ENCODE measurements around the gene MCC. TPM values are rescaled to one million over a fixed set of nuclear protein-coding genes. Genes with fewer than 3 reads are reported as not detected.
A peak's percentile ranks its signal among the peaks of the same experiment; 100 is the strongest.

The MCC gene
- total RNA-seq, 1 experiment from 2014 or later, result 7.6 TPM

DNA sequence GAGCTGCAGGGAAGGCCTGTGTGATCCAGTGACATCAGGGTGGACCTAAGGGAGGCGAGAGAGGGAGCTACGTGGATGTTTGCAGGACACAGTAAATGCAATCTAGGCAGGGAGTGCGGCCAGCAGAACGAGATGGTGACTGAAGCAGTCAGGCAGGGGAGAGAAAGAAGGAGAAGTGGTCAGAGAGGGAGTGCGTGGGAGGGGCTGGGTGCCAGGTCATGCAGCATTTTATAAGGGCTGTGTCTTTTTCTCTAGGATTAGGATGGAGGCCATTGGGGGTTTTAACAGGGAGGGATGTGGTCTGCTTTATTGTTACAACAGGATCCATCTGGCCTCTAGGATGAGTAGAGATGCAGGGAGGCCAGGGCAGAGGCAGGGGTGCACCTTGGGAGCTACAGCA lies 431.3 kb downstream of the MCC start:
- WGBS (ENCODE audit: extremely low coverage, insufficient read length, low lambda C conversion rate), result no CpG with 5 or more reads among the region's 5 CpGs

More for the DNA sequence above, 431.3 kb downstream of the MCC start:
- Histone ChIP-seq H2BK20ac (ENCODE audit: low read depth, low read length, poor library complexity, severe bottlenecking) (no peak overlapping the region), H2AK5ac (ENCODE audit: insufficient read length, low read length) (no peak overlapping the region), H2BK5ac (ENCODE audit: insufficient read length, low read length) (no peak overlapping the region), H3K4me1 (ENCODE audit: insufficient read depth, low read length) (no peaks in the 10 kb centered on the region; the same call in 1 of the 2 replicates), H3T11ph (ENCODE audit: low read length) (no peak overlapping the region), H4K20me1 (ENCODE audit: control insufficient read depth, insufficient read depth, insufficient read length) (no peaks in the 10 kb centered on the region), H2BK12ac (ENCODE audit: insufficient read length, low read depth, low read length) (no peak overlapping the region), H3K4ac (ENCODE audit: low read depth, low read length) (no peak overlapping the region), H4K5ac (ENCODE audit: insufficient read length, low read depth, low read length) (no peak overlapping the region), H3K27me3 (ENCODE audit: insufficient read depth, low read length) (no peaks in the 10 kb centered on the region), H3K23me2 (ENCODE audit: insufficient read length, low read depth, low read length, poor library complexity, severe bottlenecking) (no peaks in the 10 kb centered on the region), H3K27ac (ENCODE audit: insufficient read length, low read depth, low read length) (no peak overlapping the region), H3K9ac (ENCODE audit: extremely low read depth, insufficient read length, low read length) (no peak overlapping the region), H3K79me1 (ENCODE audit: insufficient read depth, low read depth, low read length, poor library complexity, severe bottlenecking) (no peaks in the 10 kb centered on the region), H3K9me3 (ENCODE audit: control insufficient read depth, low read depth, low read length) (no peaks in the 10 kb centered on the region), H3K14ac (ENCODE audit: insufficient read depth, low read length) (no peak overlapping the region), H3K18ac (ENCODE audit: insufficient read length, low read depth, low read length) (no peak overlapping the region), H2AFZ (ENCODE audit: low read length) (no peak overlapping the region), H4K91ac (ENCODE audit: insufficient read length, low read depth, low read length) (no peak overlapping the region), H2BK120ac (ENCODE audit: low read depth, low read length, poor library complexity, severe bottlenecking) (no peak overlapping the region), H2BK15ac (ENCODE audit: low read depth, low read length) (no peak overlapping the region), H3K79me2 (ENCODE audit: insufficient read depth, low read length) (no peaks in the 10 kb centered on the region), H3K4me2 (ENCODE audit: insufficient read depth, insufficient read length, low read length) (no peak overlapping the region), H3K23ac (ENCODE audit: insufficient read length, low read depth, low read length) (no peak overlapping the region), H4K8ac (replicated peaks; ENCODE audit: insufficient read length, low read depth, low read length) (no peak overlapping the region), H3K56ac (ENCODE audit: insufficient read length, low read depth, low read length) (no peak overlapping the region)
- peaks cover 13 to 21% of the 10 kb centered on the region in 2 experiments for H3K4me1 Mint-ChIP-seq
- TF ChIP-seq, protein P1, sequence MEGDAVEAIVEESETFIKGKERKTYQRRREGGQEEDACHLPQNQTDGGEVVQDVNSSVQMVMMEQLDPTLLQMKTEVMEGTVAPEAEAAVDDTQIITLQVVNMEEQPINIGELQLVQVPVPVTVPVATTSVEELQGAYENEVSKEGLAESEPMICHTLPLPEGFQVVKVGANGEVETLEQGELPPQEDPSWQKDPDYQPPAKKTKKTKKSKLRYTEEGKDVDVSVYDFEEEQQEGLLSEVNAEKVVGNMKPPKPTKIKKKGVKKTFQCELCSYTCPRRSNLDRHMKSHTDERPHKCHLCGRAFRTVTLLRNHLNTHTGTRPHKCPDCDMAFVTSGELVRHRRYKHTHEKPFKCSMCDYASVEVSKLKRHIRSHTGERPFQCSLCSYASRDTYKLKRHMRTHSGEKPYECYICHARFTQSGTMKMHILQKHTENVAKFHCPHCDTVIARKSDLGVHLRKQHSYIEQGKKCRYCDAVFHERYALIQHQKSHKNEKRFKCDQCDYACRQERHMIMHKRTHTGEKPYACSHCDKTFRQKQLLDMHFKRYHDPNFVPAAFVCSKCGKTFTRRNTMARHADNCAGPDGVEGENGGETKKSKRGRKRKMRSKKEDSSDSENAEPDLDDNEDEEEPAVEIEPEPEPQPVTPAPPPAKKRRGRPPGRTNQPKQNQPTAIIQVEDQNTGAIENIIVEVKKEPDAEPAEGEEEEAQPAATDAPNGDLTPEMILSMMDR (conservative IDR thresholded peaks at IDR 0.05), result no peak
- H3K27ac Mint-ChIP-seq, result peak overlapping the region in 2 of 3 experiments; percentile 30 to 49; a peak in 4 of 7 replicates
- peak; percentile 13 for DNase-seq
- H3K27me3 Mint-ChIP-seq (ENCODE audit: low read depth), result no peaks in the 10 kb centered on the region
- no peaks in the 10 kb centered on the region for H3K9me3 Mint-ChIP-seq
- H3K36me3 Mint-ChIP-seq (ENCODE audit: insufficient read depth in 1 of 3, low read depth in 3 of 3), result peaks cover 0 to 6% (median 0%) of the 10 kb centered on the region in 3 experiments; a peak in 3 of 7 replicates
- no peak overlapping the region for H3K4me3 Mint-ChIP-seq

All from H9 (cell line).